BE2C (cell line): ENCODE data around the gene SLC9A2.

ENCODE experiments used
- DNase-seq: peaks from one replicate; pipeline ENCODE4 v3.0.0-alpha.2; 2020
- H3K27me3 ChIP-seq: fragments of 250-450 bp; sonication (Bioruptor Pico); 2 replicates; pipeline ENCODE4 v1.5.1; 2020; ENCODE audit warnings: mild to moderate bottlenecking
- H3K36me3 ChIP-seq: fragments of 250-450 bp; sonication (Bioruptor Pico); 2 replicates; pipeline ENCODE4 v1.5.1; 2020; ENCODE audit warnings: mild to moderate bottlenecking
- H3K4me1 ChIP-seq: fragments of 250-450 bp; sonication (Bioruptor Pico); 2 replicates; pipeline ENCODE4 v1.5.1; 2020
- H3K4me3 ChIP-seq: 2 replicates; pipeline ENCODE4 v1.5.1; 2011; ENCODE audit warnings: low read depth, low read length
- H3K9me3 ChIP-seq: fragments of 250-450 bp; sonication (Bioruptor Pico); 2 replicates; pipeline ENCODE4 v1.5.1; 2020
- CTCF ChIP-seq: IDR thresholded peaks from 2 replicates; pipeline ENCODE4 v1.5.1; 2012; ENCODE audit warnings: mild to moderate bottlenecking, low read depth, low read length

Gene SLC9A2

DNA sequence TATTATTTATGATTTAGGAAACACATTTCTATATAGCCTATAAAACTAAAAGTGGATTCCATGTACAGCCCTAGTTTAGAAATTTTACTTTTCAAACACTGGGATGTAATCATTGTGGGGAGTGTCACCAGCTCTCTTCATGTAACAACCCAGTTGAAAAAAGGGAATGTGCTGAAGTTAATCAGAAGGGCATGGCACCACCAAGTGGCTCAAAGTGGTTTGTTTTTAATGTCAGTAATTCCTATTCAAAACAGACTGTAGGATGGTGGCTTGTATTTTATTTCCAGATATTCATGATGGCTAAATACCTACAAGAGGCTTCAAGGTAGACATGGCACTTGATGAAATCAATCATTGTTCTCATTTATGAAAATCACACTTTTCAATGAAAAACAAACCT lies 84.4 kb downstream of the SLC9A2 start:
- Histone ChIP-seq H3K4me3 (no peak overlapping the region), H3K36me3 (no peaks in the 10 kb centered on the region), H3K9me3 (no peaks in the 10 kb centered on the region), H3K27me3 (no peaks in the 10 kb centered on the region), H3K4me1 (no peaks in the 10 kb centered on the region)
- TF ChIP-seq CTCF: peak; percentile 27; the same call in 1 of the 2 replicates
- DNase-seq: no peak

GRCh38 chr2:102704531-102704930 lies 85.2 kb downstream of the SLC9A2 start:
- DNase-seq: no peak
- H3K9me3 ChIP-seq: no peaks in the 10 kb centered on the region
- no peaks in the 10 kb centered on the region for H3K36me3 ChIP-seq
- H3K4me3 ChIP-seq: no peak overlapping the region
- no peaks in the 10 kb centered on the region for H3K4me1 ChIP-seq
- H3K27me3 ChIP-seq: no peaks in the 10 kb centered on the region
- no peak for TF ChIP-seq CTCF

DNA sequence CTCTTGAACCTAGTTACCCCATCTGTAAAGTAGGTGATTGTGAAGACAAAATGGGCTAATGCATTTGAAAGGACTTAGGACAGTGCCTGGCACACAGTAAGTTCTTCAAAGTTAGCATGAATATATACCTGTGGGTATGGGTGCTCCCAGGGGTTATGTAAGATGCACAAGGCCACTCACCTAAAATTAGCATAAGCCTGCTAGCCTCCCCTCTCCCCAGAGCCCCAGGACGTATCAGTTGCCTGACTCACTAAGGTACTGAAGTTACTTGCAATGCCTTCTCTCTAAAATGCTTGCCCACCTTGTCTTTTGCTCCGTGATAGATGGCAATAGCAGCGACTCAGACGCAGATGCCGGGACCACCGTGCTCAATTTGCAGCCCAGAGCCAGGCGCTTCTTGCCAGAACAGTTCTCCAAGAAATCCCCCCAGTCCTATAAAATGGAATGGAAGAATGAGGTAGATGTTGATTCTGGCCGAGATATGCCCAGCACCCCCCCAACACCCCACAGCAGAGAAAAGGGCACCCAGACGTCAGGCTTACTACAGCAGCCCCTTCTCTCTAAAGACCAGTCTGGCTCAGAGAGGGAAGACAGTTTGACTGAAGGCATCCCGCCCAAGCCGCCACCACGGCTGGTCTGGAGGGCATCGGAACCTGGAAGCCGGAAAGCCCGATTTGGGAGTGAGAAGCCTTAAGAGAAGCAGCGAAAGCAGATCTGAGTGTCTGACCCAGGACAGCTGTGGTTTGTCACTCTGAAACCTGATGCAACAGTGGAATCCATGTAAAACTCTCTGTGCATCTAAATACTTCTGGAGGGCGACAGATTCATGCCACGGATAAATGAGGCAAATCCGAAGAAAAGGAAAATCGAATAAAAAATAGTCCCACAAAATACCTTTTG lies 88.7 kb downstream of the SLC9A2 start:
- no peak for TF ChIP-seq CTCF
- Histone ChIP-seq H3K9me3 (no peaks in the 10 kb centered on the region), H3K27me3 (no peaks in the 10 kb centered on the region; the same call in 1 of the 2 replicates), H3K4me1 (no peaks in the 10 kb centered on the region), H3K36me3 (no peaks in the 10 kb centered on the region), H3K4me3 (no peak overlapping the region)
- no peak for DNase-seq

DNA sequence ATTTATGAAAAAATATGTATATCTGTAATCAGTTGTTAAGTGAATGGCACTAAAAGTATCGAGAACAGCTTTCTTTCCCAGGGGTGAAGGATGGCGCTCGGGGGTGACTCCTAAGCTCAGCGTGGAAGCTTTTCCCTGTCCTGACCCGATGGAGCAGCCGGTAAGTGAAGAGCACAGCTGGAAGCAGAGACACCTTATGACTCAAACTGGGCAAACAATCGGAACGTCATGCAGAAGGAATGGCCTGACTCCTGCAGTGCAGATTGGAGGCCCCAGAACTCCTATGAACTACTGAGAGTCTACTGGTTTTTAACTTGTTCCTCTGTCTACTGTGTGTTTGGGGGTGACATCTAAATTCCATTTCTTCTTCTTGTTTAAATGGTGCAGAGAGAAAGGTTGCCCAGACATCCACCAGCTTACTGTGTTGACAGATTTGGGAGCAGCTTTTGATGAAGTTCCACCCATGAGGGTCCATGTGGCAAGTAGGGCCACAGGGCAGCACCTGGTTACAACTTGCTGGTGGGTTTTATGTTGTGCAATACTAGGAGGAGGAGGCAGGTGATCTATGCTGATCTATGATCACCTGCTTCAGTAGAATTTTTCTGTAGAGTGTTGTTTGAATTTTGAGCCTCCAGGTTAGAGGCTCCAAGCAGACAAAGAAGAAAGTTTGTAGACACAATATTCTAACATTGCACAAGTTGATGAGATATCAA lies 89.7 kb downstream of the SLC9A2 start:
- no peak for TF ChIP-seq CTCF
- Histone ChIP-seq H3K27me3 (no peaks in the 10 kb centered on the region; the same call in 1 of the 2 replicates), H3K36me3 (no peaks in the 10 kb centered on the region), H3K4me1 (no peaks in the 10 kb centered on the region), H3K9me3 (no peaks in the 10 kb centered on the region), H3K4me3 (no peak overlapping the region)
- DNase-seq: no peak

- no peak for TF ChIP-seq CTCF
- H3K4me1 ChIP-seq: no peaks in the 10 kb centered on the region
- H3K9me3 ChIP-seq: no peaks in the 10 kb centered on the region
- no peaks in the 10 kb centered on the region for H3K27me3 ChIP-seq
- H3K36me3 ChIP-seq: no peaks in the 10 kb centered on the region; the same call in 1 of the 2 replicates
- no peak for DNase-seq
- H3K4me3 ChIP-seq: no peak overlapping the region
These were observed 98.1 kb downstream of the SLC9A2 start for GRCh38 chr2:102717308-102718018.
